Endodermal cell (in vitro differentiated cells): ENCODE results near the gene TGIF1. TPM values are rescaled to one million over a fixed set of nuclear protein-coding genes. Genes with fewer than 3 reads are reported as not detected.

Experiments used
- DNase-seq: peaks from one replicate; pipeline ENCODE4 v3.0.0-alpha.2; 2017
- H3K27ac ChIP-seq: 2 replicates; pipeline ENCODE4 v1.5.1; 2013; ENCODE audit warnings: mild to moderate bottlenecking, low read depth, low read length, moderate library complexity
- H3K27me3 ChIP-seq: 2 replicates; pipeline ENCODE4 v1.6.1; 2013; ENCODE audit warnings: mild to moderate bottlenecking, low read length, moderate library complexity; ENCODE audit not compliant: insufficient read depth, control insufficient read depth, poor library complexity, severe bottlenecking
- H3K36me3 ChIP-seq: 2 replicates; pipeline ENCODE4 v1.7.0; 2013; ENCODE audit warnings: mild to moderate bottlenecking, low read length, moderate library complexity; ENCODE audit not compliant: control insufficient read depth, insufficient read depth
- H3K4me1 ChIP-seq: one replicate; pipeline ENCODE4 v1.7.0; 2013; ENCODE audit warnings: low read length; ENCODE audit not compliant: control insufficient read depth, insufficient read depth
- H3K4me3 ChIP-seq: 2 replicates; pipeline ENCODE4 v1.5.1; 2013; ENCODE audit warnings: mild to moderate bottlenecking, low read length, moderate library complexity
- H3K9ac ChIP-seq: 2 replicates; pipeline ENCODE4 v1.6.1; 2013; ENCODE audit warnings: mild to moderate bottlenecking, low read length, moderate library complexity; ENCODE audit not compliant: poor library complexity, severe bottlenecking; ENCODE audit errors: extremely low read depth
- H3K9me3 ChIP-seq: 2 replicates; pipeline ENCODE4 v1.6.1; 2013; ENCODE audit warnings: mild to moderate bottlenecking, low read length, moderate library complexity; ENCODE audit not compliant: control insufficient read depth
- H3K27ac Mint-ChIP-seq: 2 replicates; pipeline ENCODE4 v1.8.0; 2020; ENCODE audit warnings: mixed read lengths
- H3K27me3 Mint-ChIP-seq: 2 replicates; pipeline ENCODE4 v1.8.0; 2021; ENCODE audit warnings: mild to moderate bottlenecking, mixed read lengths; ENCODE audit not compliant: insufficient read depth
- H3K36me3 Mint-ChIP-seq: 2 replicates; pipeline ENCODE4 v1.8.0; 2020; ENCODE audit warnings: low read depth, mixed read lengths
- H3K4me1 Mint-ChIP-seq: 2 replicates; pipeline ENCODE4 v1.8.0; 2020; ENCODE audit warnings: mixed read lengths
- H3K4me3 Mint-ChIP-seq: 2 replicates; pipeline ENCODE4 v1.8.0; 2020; ENCODE audit warnings: mild to moderate bottlenecking, moderate library complexity, mixed read lengths
- H3K9me3 Mint-ChIP-seq: 2 replicates; pipeline ENCODE4 v1.8.0; 2020; ENCODE audit warnings: mild to moderate bottlenecking, mixed read lengths
- WGBS, 2 experiments: methylation state at CpG; one replicate each; pipeline versions ENCODE4 v1.1.5 to v1.1.7; 2013; ENCODE audit warnings: missing lambda C conversion rate in 2 of 2, mixed read lengths in 1 of 2; ENCODE audit not compliant: insufficient coverage in 1 of 2, insufficient read length in 1 of 2; 5-methylcytosine and 5-hydroxymethylcytosine counted together
- total RNA-seq, 2 donors: library from RNA; stranded (reverse); fragmentation: NEBNext Ultra II Directional in 1 of 2; extraction: Animal tissue kit (Norgen Biotek cat#: 25700) in 1 of 2; gene quantifications; 2 replicates in 1 of 2; 3 replicates in 1 of 2; pipeline ENCODE4 v1.2.1, GENCODE V29; 2021
- TF ChIP-seq, protein P1 (sequence below): fragments of 200-600 bp; sonication (generic); conservative IDR thresholded peaks from 2 replicates; pipeline ENCODE4 v1.5.0; 2021; ENCODE audit warnings: antibody characterized with exemption, mild to moderate bottlenecking

Gene TGIF1
- total RNA-seq, 2 donors from 2014 or later = 417 to 575 TPM

DNA sequence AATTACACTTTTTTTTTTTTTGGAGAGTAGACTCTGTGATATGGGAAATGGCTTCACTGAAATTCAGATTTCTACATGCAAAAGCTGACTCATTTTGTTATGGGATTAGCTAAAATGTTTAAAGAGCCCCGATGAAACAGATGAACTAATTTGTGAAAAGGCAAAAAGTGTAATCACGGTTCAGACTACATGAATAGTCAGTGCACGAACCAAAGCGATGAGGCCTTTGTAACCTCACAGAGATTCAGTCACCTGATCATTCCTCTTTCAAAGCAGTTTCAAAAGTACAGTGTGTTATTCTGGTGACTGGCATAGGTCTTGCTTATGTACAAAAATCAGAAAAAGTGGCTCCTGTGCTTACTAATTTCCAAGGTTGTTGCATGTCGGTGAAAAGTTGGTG is 44.6 kb downstream of the TGIF1 start:
- no peaks in the 10 kb centered on the region for H3K36me3 ChIP-seq
- Mint-ChIP-seq H3K27me3 (peaks cover 14% of the 10 kb centered on the region), H3K9me3 (no peaks in the 10 kb centered on the region), H3K4me3 (no peak overlapping the region), H3K4me1 (peaks cover 50% of the 10 kb centered on the region), H3K27ac (no peak overlapping the region), H3K36me3 (no peaks in the 10 kb centered on the region)
- H3K4me1 ChIP-seq = no peaks in the 10 kb centered on the region
- no peak for DNase-seq
- H3K27ac ChIP-seq = no peak overlapping the region
- H3K9me3 ChIP-seq = peaks cover 6% of the 10 kb centered on the region
- TF ChIP-seq, protein P1, sequence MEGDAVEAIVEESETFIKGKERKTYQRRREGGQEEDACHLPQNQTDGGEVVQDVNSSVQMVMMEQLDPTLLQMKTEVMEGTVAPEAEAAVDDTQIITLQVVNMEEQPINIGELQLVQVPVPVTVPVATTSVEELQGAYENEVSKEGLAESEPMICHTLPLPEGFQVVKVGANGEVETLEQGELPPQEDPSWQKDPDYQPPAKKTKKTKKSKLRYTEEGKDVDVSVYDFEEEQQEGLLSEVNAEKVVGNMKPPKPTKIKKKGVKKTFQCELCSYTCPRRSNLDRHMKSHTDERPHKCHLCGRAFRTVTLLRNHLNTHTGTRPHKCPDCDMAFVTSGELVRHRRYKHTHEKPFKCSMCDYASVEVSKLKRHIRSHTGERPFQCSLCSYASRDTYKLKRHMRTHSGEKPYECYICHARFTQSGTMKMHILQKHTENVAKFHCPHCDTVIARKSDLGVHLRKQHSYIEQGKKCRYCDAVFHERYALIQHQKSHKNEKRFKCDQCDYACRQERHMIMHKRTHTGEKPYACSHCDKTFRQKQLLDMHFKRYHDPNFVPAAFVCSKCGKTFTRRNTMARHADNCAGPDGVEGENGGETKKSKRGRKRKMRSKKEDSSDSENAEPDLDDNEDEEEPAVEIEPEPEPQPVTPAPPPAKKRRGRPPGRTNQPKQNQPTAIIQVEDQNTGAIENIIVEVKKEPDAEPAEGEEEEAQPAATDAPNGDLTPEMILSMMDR = no peak
- H3K4me3 ChIP-seq = no peak overlapping the region
- H3K9ac ChIP-seq = no peak overlapping the region
- H3K27me3 ChIP-seq = peaks cover 16% of the 10 kb centered on the region
- WGBS, 2 experiments = 98 to 100% methylated on average over 4 to 5 of the region's 5 CpGs

DNA sequence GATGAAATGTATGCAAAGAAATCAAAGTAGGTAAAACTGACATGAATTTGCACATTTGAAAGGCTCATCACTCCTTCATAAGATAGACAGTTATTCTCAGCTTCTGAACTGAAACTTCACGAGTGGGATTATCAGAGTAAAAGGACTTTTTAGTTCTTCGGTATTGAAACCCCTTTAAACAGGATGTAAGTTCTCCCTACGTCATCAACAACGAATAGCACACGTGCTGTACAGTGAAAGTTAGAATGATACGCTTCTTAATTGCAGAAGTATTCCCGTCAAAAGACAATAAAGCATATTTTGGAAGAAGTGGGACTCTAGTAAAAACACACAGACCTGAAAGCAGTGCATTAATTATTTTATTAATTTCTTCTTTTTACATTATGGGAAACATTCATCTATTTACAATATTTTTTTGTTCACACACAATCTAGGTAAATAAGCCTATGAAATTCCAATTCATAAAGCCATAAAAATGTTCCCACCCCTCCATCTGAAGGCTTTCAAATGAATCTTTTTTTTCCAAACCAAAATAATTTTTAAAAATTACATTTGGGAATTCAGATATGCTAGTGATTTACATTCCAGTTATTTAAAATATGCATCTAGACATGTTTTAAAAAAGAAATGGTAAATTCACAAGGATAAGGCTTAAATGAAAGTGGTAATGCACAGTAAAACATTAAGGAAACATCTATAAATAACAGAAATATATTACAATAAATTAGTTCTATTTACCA is 45.9 kb downstream of the TGIF1 start:
- WGBS, 2 experiments = 98 to 99% methylated on average over 7 of the region's 7 CpGs
- no peaks in the 10 kb centered on the region for H3K36me3 Mint-ChIP-seq
- H3K9me3 ChIP-seq = peaks cover 6% of the 10 kb centered on the region
- H3K4me3 ChIP-seq = no peak overlapping the region
- no peaks in the 10 kb centered on the region for H3K36me3 ChIP-seq
- H3K27ac Mint-ChIP-seq = no peak overlapping the region
- H3K4me1 Mint-ChIP-seq = peaks cover 54% of the 10 kb centered on the region
- H3K27me3 ChIP-seq = peaks cover 16% of the 10 kb centered on the region
- H3K27ac ChIP-seq = no peak overlapping the region
- no peaks in the 10 kb centered on the region for H3K4me1 ChIP-seq
- H3K4me3 Mint-ChIP-seq = no peak overlapping the region
- H3K9me3 Mint-ChIP-seq = no peaks in the 10 kb centered on the region
- TF ChIP-seq, protein P1 = no peak
- no peak for DNase-seq
- H3K27me3 Mint-ChIP-seq = peaks cover 14% of the 10 kb centered on the region
- no peak overlapping the region for H3K9ac ChIP-seq

DNA sequence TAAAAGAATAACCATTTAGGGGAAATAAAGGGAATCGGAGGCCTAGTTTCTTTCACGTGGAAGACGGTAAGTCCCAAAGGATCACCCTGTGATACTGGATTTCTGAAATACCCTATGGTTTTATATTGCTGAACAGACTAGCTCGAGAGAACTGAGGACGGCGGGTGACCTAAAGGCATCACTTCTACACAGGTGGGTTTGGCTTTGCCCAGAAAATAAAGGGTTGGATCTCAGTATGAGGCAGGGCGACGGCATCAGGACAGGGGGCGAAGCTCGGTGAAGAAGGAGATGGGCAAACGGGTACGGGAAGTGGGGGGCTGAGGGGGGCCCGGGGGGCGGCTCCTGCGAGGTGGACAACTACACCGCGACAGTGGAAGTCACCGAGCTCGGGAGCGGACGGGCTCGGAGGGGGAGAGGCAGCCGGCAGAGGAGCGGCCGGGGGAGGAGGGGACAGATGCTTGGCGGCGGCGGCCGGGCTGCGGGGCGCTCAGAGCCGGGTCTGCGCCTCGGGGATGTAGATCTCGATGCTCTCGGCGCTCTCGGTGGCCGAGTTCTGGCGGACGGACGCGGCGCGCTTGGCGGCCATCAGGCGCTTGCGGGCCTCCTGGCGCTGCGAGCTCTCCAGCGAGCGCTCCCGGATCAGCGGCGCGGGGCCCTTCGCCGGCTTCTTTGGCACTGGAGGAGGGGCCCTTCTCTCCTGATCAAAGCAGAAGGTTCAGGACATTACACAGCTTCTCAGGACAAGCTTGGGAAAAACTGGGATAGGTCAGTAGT is 48.9 kb downstream of the TGIF1 start:
- Mint-ChIP-seq H3K4me1 (peaks cover 29% of the 10 kb centered on the region), H3K27ac (peak overlapping the region; percentile 72), H3K9me3 (no peaks in the 10 kb centered on the region), H3K27me3 (peaks cover 14% of the 10 kb centered on the region), H3K36me3 (no peaks in the 10 kb centered on the region), H3K4me3 (peak overlapping the region; percentile 63)
- peak overlapping the region; percentile 63 for H3K4me3 ChIP-seq
- H3K27me3 ChIP-seq = peaks cover 16% of the 10 kb centered on the region
- peaks cover 6% of the 10 kb centered on the region for H3K9me3 ChIP-seq
- TF ChIP-seq, protein P1 = no peak
- no peak overlapping the region for H3K27ac ChIP-seq
- peak; percentile 87 for DNase-seq
- 17 to 77% methylated on average over 4 to 58 of the region's 58 CpGs for WGBS, 2 experiments
- no peaks in the 10 kb centered on the region for H3K36me3 ChIP-seq
- H3K4me1 ChIP-seq = no peaks in the 10 kb centered on the region
- H3K9ac ChIP-seq = no peak overlapping the region
